GM10266 (cell line): ENCODE data around the gene VEZF1.

Experiments used
- DNase-seq: peaks from one replicate; pipeline ENCODE4 v3.0.0; 2012; ENCODE audit errors: extremely low spot score
- TF ChIP-seq, protein P1 (sequence below): IDR thresholded peaks from 2 replicates; pipeline ENCODE4 v1.5.1; 2012; ENCODE audit warnings: mild to moderate bottlenecking, low read depth; ENCODE audit not compliant: control insufficient read depth, insufficient read depth; ENCODE audit errors: missing control alignments

The VEZF1 gene, protein sequence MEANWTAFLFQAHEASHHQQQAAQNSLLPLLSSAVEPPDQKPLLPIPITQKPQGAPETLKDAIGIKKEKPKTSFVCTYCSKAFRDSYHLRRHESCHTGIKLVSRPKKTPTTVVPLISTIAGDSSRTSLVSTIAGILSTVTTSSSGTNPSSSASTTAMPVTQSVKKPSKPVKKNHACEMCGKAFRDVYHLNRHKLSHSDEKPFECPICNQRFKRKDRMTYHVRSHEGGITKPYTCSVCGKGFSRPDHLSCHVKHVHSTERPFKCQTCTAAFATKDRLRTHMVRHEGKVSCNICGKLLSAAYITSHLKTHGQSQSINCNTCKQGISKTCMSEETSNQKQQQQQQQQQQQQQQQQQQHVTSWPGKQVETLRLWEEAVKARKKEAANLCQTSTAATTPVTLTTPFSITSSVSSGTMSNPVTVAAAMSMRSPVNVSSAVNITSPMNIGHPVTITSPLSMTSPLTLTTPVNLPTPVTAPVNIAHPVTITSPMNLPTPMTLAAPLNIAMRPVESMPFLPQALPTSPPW

DNA sequence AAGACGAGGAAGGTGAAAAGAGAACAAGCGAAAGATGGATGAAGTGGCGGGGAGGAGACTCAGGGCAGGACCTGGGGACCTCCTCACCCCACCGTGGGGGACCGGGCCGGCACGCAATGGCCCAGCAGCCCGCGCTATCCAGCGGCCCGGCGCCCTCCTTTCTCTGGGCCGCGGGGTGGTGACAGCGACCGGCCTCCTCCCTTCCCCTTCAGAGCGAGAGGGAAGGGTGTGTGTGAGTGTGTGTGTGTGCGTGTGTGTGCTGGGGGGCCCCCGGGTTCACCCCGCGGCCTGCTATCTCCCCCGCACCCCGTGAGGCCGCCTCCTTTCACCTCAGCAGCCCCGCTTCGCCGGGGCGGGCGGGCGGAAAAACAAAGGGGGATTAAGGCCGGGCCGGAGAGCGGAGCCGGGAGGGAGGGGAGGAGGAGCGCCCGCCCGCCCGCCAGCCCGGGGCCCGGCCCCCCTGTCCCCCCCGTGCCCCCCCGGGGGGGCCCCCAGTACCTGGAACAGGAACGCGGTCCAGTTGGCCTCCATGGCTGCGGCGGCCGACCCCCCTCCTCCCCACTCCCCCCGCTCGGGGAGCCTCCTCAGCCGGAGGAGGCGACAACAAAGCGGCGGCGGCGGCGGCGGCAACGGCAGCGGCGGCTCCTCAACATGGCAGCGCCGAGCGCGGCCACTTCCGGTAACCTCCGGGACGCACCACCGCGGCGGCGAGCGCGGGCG, at the start of gene VEZF1:
Gene VEZF1 (minus strand): TSS at position 674 of the 720 bp plus-strand sequence. CDS start 143 bp downstream, at position 531.
- DNase-seq, result peak; percentile 79
- TF ChIP-seq, protein P1, sequence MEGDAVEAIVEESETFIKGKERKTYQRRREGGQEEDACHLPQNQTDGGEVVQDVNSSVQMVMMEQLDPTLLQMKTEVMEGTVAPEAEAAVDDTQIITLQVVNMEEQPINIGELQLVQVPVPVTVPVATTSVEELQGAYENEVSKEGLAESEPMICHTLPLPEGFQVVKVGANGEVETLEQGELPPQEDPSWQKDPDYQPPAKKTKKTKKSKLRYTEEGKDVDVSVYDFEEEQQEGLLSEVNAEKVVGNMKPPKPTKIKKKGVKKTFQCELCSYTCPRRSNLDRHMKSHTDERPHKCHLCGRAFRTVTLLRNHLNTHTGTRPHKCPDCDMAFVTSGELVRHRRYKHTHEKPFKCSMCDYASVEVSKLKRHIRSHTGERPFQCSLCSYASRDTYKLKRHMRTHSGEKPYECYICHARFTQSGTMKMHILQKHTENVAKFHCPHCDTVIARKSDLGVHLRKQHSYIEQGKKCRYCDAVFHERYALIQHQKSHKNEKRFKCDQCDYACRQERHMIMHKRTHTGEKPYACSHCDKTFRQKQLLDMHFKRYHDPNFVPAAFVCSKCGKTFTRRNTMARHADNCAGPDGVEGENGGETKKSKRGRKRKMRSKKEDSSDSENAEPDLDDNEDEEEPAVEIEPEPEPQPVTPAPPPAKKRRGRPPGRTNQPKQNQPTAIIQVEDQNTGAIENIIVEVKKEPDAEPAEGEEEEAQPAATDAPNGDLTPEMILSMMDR, result no peak

DNA sequence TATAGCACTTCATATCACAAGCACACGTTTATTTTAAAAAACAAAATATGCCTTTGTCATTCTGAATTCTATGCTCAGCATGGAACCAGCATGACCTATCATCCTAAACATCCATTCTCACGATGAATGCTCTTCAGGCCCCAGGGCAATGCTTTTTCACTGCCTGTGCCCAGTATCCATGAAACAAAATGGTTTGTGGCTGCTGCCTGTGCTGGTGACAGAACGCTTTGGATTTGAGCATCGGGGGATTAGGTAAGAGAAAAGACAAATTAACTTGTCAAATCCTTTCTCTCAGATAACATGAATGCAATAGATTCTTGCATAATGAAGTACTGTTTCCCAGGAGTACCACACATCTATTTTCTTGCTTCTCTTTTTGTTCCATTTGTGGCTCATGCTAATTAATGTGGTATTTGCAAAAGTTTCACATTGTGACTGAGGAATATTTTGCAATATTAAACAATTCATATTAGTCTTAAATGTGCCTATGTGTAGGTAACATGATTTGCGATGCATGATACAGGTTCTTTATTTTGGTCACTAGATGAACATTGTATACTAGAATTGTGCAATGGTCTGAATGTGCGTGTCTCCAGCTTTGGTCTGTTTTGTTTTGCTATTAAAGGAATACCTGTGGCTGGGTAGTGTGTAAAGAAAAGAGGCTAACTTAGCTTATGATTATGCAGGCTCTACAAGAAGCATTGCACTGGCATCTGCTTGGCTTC, 44.8 kb upstream of the VEZF1 start:
- DNase-seq, result no peak
- TF ChIP-seq, protein P1, result no peak

DNA sequence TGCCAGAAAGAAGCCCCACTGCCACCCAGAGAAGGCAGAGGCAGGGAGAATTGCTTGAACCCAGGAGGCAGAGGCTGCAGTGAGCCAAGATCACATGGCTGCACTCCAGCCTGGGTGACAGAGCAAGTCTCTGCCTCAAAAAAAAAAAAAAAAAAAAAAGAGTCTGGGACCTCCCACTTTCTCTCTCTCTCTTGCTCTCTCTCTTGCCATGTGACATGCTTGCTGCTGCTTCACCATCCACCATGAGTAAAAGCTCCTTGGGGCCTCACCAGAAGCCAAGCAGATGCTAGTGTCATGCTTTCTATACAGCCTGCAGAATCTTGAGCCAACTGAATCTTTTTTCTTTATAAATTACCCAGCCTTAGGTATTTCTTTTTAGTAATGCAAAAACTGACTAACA, 40.5 kb upstream of the VEZF1 start:
- no peak for DNase-seq
- TF ChIP-seq, protein P1, result no peak

DNA sequence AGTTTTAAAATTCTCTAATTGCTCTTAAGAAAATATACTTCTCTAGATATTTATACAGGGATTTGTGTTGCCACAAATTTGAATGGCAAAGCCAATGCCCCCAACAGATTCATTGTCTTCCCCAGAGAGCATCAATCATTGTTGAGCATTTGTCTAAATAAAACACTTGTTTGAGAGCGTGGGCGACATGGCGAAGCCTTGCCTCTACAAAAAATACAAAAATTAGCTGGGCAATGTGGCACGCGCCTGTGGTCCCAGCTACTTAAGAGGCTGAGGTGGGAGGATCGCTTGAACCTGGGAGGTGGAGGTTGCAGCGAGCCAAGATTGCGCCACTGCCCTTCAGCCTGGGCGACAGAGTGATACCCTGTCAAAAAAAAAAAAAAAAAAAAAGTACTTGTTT, 32.3 kb upstream of the VEZF1 start:
- DNase-seq, result no peak
- TF ChIP-seq, protein P1, result no peak

DNA sequence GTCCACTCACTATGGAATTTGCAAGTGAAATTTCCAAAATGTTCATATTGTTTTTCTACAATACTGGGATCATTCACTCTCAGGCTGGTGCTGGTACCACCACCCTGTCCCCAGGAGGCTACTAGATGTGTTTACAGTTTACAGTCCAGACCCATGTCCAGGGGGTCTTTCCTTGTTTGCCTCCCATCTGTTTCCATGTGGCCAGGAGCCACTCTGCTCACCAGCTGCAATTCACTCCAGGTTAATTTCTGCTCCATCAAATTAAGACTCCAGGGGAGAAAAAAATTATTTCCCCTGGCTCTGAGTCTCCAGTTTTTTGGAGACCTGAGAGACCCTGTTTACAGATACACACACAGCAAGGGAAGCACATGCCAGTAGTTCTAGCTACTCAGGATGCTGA, 31.5 kb upstream of the VEZF1 start:
- TF ChIP-seq, protein P1, result no peak

DNA sequence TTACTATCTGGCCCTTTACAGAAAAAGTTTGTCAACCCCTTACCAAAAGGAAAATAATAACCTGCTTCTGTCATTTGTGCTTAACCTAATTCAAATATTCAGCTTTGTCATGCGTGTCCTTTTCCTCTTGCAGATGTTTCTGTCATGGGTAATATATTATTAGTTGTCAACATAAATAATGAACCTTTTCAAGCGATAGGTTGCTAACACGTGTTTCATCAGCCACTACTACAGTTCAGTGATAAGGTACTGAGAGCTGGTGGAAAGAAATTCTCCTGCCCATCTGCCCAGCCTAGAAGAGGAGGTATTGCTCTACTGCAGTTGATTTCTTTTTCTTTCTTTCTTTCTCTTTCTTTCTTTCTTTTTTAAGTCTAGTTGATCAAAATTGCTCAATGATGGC, 31.0 kb upstream of the VEZF1 start:
- TF ChIP-seq, protein P1, result no peak
- no peak for DNase-seq

More for the DNA sequence above, 31.5 kb upstream of the VEZF1 start:
- no peak for DNase-seq
